ENCODE results near the gene COA1.

COA1 gene

GRCh38 chr7:43658718-43659548 is 70.4 kb downstream of the COA1 start:
- DNase-seq (ENCODE audit: extremely low read depth in 1 of 2, low read depth in 1 of 2): no peak

- no peak for DNase-seq (ENCODE audit: extremely low read depth in 1 of 2, low read depth in 1 of 2)
These were observed 72.3 kb downstream of the COA1 start for GRCh38 chr7:43656997-43657396.

GRCh38 chr7:43655584-43655983 is 73.7 kb downstream of the COA1 start:
- no peak for DNase-seq (ENCODE audit: extremely low read depth in 1 of 2, low read depth in 1 of 2)

GRCh38 chr7:43653891-43654504 is 75.3 kb downstream of the COA1 start:
- DNase-seq (ENCODE audit: extremely low read depth in 1 of 2, low read depth in 1 of 2): no peak

- no peak for DNase-seq (ENCODE audit: extremely low read depth in 1 of 2, low read depth in 1 of 2)
These were observed 75.9 kb downstream of the COA1 start for GRCh38 chr7:43653466-43653865.

GRCh38 chr7:43652364-43652763 is 77.0 kb downstream of the COA1 start:
- DNase-seq (ENCODE audit: extremely low read depth in 1 of 2, low read depth in 1 of 2): no peak

GRCh38 chr7:43650457-43651052 is 78.8 kb downstream of the COA1 start:
- DNase-seq (ENCODE audit: extremely low read depth in 1 of 2, low read depth in 1 of 2): no peak

GRCh38 chr7:43649755-43650274 is 79.5 kb downstream of the COA1 start:
- DNase-seq (ENCODE audit: extremely low read depth in 1 of 2, low read depth in 1 of 2): peak in 1 of 2 donors; percentile 32

GRCh38 chr7:43648473-43649406 is 80.6 kb downstream of the COA1 start:
- DNase-seq (ENCODE audit: extremely low read depth in 1 of 2, low read depth in 1 of 2): peak; percentile 39 to 57

- DNase-seq (ENCODE audit: extremely low read depth in 1 of 2, low read depth in 1 of 2): no peak
These were observed 81.5 kb downstream of the COA1 start for GRCh38 chr7:43647673-43648472.

- no peak for DNase-seq (ENCODE audit: extremely low read depth in 1 of 2, low read depth in 1 of 2)
These were observed 82.0 kb downstream of the COA1 start for GRCh38 chr7:43647339-43647672.

- DNase-seq (ENCODE audit: extremely low read depth in 1 of 2, low read depth in 1 of 2): no peak
These were observed 82.6 kb downstream of the COA1 start for GRCh38 chr7:43646603-43647338.

- no peak for DNase-seq (ENCODE audit: extremely low read depth in 1 of 2, low read depth in 1 of 2)
These were observed 83.6 kb downstream of the COA1 start for GRCh38 chr7:43645699-43646226.

- DNase-seq (ENCODE audit: extremely low read depth in 1 of 2, low read depth in 1 of 2): no peak
These were observed 85.5 kb downstream of the COA1 start for GRCh38 chr7:43643846-43644245.

GRCh38 chr7:43642897-43643630 is 86.3 kb downstream of the COA1 start:
- DNase-seq (ENCODE audit: extremely low read depth in 1 of 2, low read depth in 1 of 2): no peak

GRCh38 chr7:43640679-43641078 is 88.6 kb downstream of the COA1 start:
- DNase-seq (ENCODE audit: extremely low read depth in 1 of 2, low read depth in 1 of 2): no peak

GRCh38 chr7:43639858-43640491 is 89.3 kb downstream of the COA1 start:
- DNase-seq (ENCODE audit: extremely low read depth in 1 of 2, low read depth in 1 of 2): no peak

Data from activated CD8-positive, alpha-beta memory T cell treated with anti-CD3 and anti-CD28 coated beads for 1 hour (primary cell).